HG03025 (cell line): ENCODE measurements around the gene TTC3.

Experiments used
- ATAC-seq: cut with Tn5 transposase; IDR thresholded peaks from one replicate; pipeline ENCODE4 v1.9.1; 2021; ENCODE audit warnings: mild to moderate bottlenecking, moderate library complexity; ENCODE audit not compliant: unreplicated experiment, low FRiP score

Gene TTC3

DNA sequence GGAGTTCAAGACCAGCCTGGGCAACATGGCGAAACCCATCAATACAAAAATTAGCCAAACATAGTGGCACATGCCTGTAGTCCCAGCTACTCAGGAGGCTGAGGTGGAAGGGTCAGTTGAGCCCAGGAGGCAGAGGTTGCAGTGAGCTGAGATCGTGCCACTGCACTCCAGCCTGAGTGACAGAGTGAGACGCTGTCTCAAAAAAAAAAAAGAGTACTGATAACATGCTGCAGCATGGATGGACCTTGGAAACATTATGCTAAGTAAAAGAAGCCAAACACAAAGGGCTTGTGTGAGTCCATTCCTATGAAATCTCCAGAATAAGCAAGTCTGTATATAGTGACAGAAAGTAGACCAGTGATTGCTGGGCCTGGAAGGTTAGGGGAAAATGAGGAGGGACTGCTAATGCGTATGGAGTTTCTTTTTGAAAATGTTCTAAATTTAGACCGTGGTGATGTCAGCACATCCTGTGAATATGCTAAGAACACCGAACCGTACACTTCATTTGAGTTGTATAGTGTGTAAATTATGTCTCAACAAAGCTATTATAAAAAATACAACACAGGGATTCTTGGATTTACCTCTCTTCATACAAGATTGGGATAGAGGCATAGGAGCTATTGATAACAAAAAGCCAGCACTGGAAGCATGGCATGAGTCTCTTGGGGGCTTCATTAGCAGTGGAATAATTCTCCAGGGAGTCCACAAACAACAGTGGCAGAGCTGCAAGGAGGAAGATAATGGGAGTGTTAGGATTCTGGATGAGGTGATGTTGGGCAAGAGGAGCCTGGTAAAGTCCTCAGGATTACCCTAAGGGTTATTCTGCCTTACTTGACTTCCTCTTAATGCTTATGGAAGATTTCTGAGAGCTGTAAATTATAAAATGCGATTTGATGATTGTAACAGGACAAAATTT, 73.5 kb downstream of the TTC3 start:
- no peak for ATAC-seq

DNA sequence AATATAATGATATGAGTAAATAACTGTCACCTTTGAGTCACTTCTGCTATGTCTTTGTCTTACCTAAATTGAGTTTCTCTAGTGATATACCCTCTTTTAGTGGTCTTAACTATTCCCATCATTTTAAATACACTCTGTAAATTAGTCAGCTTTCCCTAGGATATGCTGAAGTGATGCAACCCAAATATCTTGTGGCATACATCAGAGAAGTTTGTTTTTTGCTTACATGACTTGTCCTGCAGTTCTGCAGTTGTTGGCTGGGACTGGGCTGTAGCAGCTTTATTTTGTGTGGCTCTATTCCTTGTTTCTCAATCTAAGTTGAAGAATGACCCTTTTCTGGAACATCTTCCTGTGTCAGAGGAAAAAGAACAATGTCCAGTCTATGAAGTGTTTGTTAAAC, 76.4 kb downstream of the TTC3 start:
- no peak for ATAC-seq

DNA sequence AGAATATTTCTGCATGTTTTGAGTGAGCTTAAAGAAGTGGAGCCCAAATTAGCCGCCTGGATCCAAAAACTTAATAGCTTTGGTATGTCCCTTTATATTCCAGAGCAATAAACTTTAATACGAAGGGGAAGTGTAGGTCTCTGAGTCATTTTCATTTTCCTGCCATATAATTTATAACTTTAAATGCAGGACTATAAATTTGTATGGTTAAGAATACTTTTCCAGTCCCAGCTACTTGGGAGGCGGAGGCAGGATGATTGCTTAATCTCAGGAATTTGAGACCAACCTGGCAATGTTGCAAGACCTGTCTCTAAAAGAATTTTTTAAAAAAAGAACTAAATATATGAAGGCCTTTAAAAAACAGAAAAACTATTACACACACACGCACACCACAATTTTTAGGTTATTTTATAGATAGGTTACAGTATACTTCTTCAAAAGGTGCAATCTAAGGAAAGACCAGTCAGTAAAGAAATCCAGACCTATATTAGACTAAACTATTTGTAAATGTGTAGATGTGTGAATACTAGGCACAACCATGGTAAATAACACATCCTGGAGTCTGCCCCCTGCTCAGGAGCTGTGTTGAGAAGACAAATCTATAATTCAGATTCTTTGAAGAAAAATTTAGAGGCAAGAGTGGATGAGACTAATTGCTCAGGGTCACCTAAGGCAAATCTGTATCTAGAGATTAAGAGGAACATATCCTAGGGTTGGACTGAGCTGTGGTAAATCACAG, 80.3 kb downstream of the TTC3 start:
- no peak for ATAC-seq

DNA sequence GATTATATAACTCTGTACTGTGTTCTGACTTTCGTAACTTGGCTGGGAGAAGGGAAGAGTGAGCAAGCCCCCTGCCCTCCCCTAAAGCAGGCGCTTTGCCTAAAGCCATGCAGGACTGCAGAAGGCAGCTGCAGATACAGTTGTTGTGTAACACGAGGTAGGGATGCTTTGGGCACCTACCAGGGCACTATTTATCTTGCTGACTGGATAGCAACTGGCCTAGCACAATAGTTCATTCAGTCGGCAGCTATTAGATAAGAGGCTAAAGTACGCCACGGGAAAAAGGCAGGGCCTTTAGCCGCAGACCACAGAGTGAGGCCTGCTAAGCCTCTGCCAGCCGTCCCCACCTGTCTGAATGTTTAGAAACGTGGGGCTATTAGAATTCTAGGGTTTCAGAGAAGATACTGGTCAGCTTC, 80.9 kb downstream of the TTC3 start:
- no peak for ATAC-seq

DNA sequence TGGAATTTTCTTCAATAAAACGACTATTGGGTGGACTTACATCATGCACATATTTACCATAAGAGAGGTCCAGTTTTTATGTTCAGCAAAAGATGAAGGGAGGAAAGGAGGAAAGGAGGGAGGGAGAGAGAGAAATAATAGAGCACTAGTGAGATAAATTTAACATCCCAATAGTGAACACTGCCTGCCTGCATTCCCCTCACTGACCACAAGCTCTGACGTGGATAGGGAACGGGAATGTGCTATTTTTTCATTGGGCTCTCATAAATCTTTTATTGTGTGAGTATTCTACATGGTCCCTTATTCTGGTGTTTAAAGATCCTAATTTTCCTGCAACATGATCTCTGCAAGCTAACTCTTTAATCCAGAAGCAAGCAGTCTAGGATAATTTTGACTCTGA, 82.1 kb downstream of the TTC3 start:
- no peak for ATAC-seq

DNA sequence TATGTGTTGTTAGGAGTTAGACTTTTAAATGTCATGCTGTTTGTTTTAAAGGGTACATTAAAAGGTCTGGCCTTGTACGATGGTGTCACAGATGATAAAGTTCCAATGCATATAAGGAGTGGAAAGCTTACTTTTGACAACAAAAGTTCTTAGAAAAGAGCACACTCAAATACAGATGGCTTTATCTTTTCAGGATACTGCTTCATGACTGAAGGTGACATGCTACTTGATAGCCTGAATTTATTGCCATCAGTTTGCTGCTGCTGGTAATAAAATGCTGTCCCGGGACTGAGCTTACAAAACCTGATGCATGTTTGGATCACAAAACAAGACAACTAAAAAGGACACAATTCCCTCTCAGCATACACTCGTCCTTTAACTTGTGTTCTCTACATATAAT, 84.9 kb downstream of the TTC3 start:
- ATAC-seq: no peak

DNA sequence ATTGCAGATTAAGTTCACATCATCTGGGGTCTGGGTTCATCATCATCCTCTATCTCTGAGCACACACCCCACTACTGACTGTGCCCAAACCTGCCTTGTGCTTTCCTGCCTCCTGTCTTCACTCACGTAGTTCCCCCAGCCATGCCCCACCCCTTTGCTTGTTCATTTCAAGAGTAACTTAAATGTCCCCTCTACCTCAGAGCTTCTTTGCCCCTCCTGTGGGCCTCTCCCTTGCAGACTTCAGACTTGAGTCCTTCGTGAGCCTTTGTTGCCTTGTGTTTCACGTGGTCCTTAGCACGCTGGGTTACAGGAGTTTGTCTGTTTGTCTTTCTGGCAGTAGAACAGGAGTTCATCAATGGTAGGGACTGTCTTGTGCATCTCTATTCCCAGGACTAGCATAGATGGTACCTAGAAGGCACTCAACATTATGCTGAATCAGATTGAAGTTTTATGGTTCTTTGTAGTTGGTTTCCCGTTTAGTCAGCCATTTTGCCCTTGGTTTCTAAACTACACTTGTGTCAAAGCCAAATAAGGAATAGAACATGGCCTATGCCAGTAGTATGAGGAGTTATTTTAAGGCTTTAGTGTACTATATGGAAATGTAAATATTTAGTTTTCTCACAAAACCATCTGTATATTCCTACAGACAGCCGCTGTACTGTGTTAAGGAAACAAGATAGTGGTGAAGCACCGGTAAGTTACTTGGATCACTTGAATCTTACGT, 86.2 kb downstream of the TTC3 start:
- no peak for ATAC-seq

DNA sequence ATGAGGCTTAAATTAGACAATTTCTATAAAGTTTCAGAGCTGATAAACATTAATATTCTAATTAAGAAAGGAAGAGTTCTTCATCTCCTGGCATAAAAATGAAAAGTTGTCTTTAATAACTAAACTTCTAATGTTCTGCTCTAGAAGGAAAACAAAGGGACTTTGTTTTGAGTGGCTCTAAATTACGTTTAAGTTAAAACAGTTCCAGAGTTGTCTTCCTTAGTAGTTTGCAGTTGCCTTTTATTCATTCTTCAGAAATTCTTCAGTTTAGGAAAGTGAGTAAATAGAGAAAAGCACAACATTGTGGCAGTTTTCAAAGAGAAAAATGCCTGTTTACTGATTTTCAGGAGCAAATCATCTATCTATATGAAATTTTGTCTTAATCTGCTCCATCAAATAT, 86.9 kb downstream of the TTC3 start:
- ATAC-seq: no peak

DNA sequence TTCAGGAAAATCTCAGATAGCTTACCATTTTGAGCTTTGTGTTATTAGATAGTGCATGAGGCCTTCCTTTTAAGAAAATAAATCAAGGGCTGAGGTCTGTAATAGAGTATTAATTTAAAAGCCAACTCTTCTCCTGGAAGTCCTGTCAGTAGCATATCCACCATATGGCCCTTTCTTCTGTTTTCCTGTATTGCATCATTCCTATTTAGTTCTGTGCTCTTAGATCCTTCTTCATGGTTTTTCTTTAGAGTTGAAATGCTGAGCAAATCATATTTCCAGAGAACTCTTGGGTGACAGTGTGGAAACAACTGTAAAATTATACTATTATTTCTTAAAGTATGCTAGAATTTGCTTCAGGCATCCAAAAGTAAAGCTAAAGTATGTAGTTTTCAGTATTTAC, 91.7 kb downstream of the TTC3 start:
- ATAC-seq: no peak

DNA sequence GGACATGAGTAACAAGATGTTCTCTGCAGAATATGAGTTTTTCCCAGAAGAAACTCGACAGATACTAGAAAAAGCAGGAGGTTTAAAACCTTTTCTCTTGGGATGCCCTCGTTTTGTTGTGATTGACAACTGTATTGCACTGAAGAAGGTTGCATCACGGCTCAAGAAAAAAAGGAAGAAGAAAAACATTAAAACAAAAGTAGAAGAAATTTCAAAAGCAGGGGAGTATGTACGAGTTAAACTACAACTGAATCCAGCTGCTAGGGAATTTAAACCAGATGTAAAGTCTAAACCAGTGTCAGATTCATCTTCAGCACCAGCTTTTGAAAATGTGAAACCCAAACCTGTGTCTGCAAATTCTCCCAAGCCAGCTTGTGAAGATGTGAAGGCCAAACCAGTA, 92.5 kb downstream of the TTC3 start:
- ATAC-seq: no peak

DNA sequence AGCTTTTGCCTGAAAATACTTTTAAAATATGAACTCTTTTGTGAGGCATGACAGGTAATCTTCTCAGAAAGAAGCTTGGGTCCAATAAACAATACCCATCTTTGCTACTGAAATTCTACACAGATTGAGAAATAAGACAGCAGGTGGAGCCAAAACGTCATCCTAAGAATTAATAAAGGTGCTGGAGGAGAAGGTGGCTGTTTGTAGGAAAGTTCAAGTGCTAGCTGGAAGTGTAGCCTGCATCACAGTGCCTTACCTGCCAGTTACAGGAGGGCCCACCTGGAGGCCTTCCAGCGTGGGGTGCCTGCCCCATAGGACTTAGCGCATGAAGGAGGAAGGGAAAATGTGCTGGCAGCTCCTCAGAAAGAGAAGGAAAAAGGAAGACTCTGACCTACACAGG, 93.7 kb downstream of the TTC3 start:
- ATAC-seq: no peak

DNA sequence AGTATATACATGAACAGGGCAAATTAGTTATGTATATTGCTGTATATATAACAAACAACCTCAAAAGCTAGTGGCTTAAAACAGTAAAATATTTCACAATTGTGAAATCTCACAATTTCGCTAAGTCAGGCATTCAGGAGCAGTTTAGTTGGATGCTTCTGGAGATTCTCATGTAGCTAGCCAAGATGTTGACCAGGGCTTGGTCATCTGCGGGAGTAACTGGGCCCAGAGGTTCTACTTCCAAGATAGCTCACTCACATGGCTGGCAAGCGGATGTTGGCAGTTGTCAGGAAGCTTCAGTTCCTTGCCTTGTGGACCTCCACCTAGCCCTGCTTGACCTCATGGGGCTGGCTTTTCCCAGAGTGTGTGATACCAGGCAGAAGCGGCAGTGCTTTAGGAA, 95.6 kb downstream of the TTC3 start:
- no peak for ATAC-seq

DNA sequence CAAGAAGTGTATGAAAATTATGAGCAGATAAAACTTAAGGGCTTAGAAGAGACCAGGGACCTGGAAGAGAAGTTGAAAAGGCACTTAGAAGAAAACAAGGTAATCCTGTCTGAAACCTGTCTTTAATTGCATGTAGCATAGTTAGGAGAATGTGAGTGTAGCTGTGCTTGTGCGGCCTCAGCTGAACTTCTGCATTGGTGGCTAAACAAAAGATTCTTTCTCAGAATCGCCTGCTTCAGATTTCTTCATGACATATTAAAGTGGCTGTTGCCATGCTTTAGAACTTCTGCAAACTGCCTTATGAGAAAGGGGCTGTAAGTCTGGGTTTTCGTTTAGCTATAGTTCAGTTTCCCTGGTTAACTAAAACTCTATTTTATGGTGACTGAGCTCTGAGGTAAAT, 99.6 kb downstream of the TTC3 start:
- ATAC-seq: no peak

DNA sequence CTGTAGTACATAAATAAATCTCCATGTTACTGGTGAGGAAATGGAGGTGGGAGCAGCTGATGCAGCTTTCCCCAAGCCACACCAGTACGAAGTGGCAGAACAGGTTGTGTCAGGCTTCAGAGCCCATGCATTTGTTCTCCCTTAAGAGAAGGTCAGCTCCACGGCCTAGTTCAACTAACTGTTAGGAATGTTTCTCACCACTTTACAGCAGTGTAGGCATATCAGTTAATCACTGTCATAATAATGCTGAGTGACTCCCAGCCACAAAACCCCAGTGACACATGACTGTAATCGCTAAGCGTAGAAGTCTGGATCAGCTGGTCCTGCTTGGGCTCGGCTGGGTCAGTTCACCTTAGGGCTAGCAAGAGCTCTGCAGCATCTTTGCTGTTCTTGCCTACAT, 103.7 kb downstream of the TTC3 start:
- no peak for ATAC-seq

DNA sequence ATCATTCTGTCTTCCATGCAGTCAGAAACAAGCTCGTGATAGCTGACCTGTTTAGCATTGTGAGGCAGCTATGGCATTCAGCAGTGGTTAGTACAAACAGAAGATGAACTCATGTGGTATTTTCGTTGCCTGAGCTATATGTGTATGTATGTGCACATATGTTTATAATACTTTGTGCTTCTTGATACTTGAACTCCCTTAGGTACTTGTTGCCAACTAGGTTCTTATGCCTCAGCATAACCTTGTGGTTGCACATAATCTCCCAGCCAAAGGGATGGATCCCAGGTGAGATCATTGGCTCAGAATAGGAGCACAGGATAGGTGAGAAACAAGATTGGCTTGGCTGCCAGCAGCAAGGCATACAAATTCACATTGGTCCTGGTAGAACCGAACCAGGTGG, 108.0 kb downstream of the TTC3 start:
- no peak for ATAC-seq

DNA sequence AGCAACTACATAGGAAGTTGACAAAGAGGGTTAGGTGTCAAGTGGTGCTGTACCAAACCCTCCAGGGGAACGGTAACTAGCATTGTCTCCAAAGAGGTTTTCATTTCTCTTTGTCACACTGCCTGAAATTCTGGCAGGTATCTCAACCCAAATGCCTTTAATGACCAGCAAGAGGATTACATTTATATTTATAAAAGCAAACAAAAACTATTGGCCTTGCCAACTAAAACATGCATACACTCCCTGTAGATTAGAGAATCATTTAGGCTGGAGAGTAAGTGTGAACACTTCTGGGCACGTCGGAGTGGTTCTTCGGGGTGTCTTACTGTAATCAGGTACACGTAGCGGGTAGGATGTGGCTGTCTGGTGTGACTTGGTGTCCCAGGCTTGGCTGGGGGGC, 109.2 kb downstream of the TTC3 start:
- ATAC-seq: no peak

DNA sequence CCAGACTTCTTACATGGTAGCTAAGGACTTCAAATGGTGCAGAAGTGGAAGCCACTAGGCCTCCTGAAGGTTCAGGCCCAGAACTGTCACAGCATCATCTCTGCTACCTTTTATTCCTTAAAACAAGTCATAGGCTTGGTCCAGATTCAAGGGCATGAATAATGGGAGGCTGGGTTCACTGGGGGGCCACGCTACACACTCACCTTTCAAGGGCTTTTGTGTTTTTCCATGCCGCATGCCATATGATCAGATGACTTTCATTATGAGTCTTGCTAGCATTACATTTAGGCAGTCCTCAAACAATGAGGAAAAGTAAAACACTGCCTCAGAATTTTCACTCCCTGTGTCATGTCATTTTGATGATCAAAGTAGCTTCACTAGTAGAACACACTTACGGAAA, 110.7 kb downstream of the TTC3 start:
- no peak for ATAC-seq

DNA sequence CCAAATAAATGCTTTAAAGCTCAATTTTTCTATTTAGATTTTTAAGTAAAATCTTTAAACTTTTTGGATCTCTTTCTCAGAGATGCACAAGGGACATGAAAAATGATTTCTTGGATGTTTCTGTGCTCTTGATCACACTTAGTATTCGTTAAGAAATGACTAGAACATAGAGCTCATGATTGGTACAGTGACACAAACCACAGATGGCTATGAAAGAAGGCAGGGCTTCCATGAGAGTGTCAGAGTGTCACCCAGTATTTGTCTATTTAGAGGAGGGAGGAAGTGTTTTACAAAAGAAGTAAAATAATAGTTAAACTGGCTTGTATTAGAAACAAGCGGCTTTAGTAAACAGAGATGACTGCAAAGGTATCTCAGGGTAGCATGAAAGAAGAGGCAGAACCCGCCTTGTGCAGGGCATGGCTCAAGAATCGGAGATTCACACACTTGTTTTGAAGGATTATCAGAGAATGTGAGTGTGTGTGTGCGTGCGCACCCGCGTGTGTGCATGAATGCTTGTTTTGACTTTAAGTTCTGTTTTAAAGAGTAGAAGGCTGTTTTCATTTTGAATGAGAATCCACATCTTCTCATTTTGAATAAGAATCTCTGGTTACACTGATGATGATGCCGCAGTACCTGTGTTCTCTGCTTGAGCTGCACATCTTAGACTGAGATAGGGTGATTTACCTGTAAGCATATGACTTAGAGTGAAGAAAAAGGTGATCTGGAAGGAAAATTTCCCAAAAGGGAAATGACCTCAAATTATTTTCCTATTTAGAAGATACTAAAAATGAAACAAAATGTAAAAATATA, 111.9 kb downstream of the TTC3 start:
- ATAC-seq: no peak

DNA sequence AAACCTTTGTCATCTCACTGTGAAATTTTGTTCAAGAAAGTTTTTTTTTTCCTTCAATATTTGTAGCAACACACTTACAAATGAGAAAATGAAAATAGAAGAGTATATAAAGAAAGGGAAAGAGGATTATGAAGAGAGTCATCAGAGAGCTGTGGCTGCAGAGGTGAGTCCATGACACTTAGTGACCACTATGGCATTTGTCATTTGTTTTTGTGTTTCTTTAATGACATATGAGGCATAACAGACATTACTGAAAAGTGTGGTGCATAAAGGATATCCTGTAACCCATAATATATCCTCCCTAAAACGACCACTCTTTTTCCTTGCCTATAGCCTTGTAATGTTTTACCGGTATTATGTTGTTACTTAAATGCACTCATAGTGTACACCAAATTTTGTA, 113.9 kb downstream of the TTC3 start:
- ATAC-seq: no peak

DNA sequence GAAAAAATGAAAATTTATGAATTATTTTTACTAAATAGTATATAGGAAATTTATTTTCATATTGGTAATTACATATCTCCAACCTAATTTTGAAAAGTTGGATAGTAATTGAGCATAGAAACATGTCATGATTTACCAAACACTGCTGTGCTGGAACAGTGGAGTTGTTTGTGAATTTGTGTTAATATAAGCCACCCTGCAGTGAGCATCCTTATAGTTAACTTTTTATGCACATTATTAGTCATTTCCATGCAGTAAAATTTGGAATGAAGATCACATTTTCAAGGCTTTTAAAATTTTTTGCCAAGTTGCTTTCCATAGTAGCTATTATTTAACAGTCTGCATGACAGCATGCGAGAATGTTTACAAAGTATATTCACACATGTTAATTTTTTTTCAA, 115.8 kb downstream of the TTC3 start:
- no peak for ATAC-seq

DNA sequence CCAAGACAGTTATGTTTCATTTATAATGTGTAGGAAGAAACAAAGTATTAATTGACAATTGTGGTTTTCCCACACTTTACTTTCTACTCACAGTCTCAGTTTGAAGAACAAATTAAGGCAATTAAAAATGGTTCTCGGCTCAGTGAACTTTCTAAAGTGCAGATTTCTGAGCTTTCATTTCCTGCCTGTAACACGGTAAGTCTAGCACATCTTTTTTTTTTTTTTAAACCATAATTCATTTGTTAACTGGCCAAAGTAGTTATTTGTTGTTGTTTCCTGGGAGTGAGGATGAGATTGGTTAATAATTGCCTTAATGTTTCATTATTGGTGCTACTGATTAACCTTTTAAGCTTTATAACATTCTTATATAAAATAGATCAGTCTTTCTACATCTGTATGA, 119.0 kb downstream of the TTC3 start:
- ATAC-seq: no peak
